HCT116 (cell line): ENCODE data around the gene CORO2B.

Source experiments
- CTCF ChIP-seq, 3 experiments: fragments of 200-600 bp in 1 of 3; sonication (generic) in 1 of 3; IDR thresholded peaks in 2 of 3; conservative IDR thresholded peaks in 1 of 3; 2 replicates each; pipeline ENCODE4 v1.5.1; 2012 to 2017; ENCODE audit warnings: low read depth in 2 of 3, low read length in 2 of 3, antibody characterized with exemption in 1 of 3, borderline replicate concordance in 1 of 3, control low read depth in 1 of 3, mild to moderate bottlenecking in 1 of 3, mixed read lengths in 1 of 3, mixed run types in 1 of 3, moderate library complexity in 1 of 3; ENCODE audit not compliant: insufficient read depth in 1 of 3
- EGR1 ChIP-seq: IDR thresholded peaks from 2 replicates; pipeline ENCODE4 v1.6.1; 2012; ENCODE audit warnings: low read depth
- EZH2 ChIP-seq: fragments of 200-600 bp; sonication (generic); IDR thresholded peaks from 2 replicates; pipeline ENCODE4 v1.6.1; 2017; ENCODE audit warnings: antibody characterized with exemption, mixed run types
- JUND ChIP-seq: IDR thresholded peaks from 2 replicates; pipeline ENCODE4 v1.6.1; 2012
- POLR2A ChIP-seq: IDR thresholded peaks from 2 replicates; pipeline ENCODE4 v1.7.0; 2011; ENCODE audit warnings: borderline replicate concordance; ENCODE audit not compliant: insufficient read depth, insufficient read length; ENCODE audit errors: extremely low read depth
- REST ChIP-seq: IDR thresholded peaks from 2 replicates; pipeline ENCODE4 v1.6.1; 2012; ENCODE audit warnings: low read depth

DNA sequence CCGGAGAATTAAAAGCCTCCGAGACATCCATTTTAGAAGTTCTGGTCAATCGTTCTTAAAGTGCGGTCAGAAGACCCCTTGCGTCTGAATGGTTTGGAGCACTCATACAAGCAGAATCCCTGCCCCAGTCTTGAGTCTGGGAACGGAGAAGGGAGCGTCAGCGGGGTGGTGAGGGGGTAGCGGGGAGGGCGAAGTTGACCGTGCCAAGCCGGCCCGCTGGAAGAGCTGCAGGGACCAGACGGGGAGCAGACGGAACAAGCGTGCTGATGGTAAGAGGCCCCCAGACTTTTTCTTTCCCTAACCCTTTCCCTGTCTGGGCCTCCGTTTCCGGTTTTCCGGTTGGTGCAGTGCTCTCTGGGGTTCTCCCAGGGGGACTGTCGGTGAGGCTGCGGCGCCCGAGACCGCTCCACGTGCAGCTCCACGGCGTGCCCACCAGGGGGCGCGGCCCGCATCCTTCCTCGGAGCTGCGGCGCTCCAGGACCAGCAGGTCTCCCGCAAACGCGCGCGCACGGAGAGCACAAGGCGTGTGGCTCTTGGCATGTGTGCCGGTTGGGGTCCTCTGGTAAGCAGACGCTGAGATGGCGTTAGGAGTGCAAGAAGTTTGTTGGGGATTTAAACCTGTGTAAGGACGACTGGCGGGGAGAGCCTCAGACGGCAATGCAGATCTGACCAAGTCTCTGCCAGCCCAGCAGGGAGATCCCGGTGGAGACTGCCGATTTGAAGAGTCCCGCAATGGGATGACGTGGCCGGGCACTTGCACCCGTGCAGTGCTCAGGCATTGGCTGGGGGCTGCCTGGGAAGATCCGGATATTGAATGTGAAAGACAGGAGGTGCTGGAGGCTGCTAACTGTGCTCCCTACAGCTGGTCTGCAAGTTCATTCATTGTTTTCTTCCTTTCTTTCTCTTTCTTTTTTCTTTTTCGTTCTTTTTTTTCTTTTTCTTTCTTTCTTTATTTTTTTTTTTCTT is 19.2 kb upstream of the CORO2B start:
- TF ChIP-seq POLR2A (no peak), REST (no peak), EGR1 (no peak), EZH2 (no peak), JUND (no peak), CTCF (IDR thresholded peaks at IDR 0.05 in 2 of 3, conservative IDR thresholded peaks at IDR 0.05 in 1 of 3; ENCODE audit: borderline replicate concordance in 1 of 3, insufficient read depth in 1 of 3, low read depth in 2 of 3, low read length in 2 of 3) (peak; percentile 85 to 92 (median 92))
